ENCODE measurements around the gene CFAP299. TPM values are rescaled to one million over a fixed set of nuclear protein-coding genes. Genes with fewer than 3 reads are reported as not detected.

Gene CFAP299
- total RNA-seq, 1 experiment from 2014 or later, result not detected

GRCh38 chr4:80500613-80501012 lies 165.1 kb downstream of the CFAP299 start:
- CTCF ChIA-PET, result no interaction called here
- no peak overlapping the region for H3K4me3 ChIP-seq
- POLR2A ChIA-PET (ENCODE audit: unreplicated experiment), result no interaction called here
- no peaks in the 10 kb centered on the region for H3K79me2 ChIP-seq (ENCODE audit: low read depth)
- no peaks in the 10 kb centered on the region for H3K4me1 ChIP-seq (replicated peaks; ENCODE audit: insufficient read depth)
- H3K9me3 ChIP-seq (ENCODE audit: insufficient read depth, low read depth), result no peaks in the 10 kb centered on the region
- H3F3A ChIP-seq (ENCODE audit: insufficient read depth, low read depth), result no peaks in the 10 kb centered on the region
- no peak overlapping the region for H3K4me2 ChIP-seq
- TF ChIP-seq CTCF (conservative IDR thresholded peaks at IDR 0.05) (no peak), EZH2 (IDR thresholded peaks at IDR 0.05; ENCODE audit: low read depth) (no peak)
- H3K27ac ChIP-seq, result no peak overlapping the region
- no peak overlapping the region; the same call in 1 of the 2 replicates for H2AFZ ChIP-seq
- H3K27me3 ChIP-seq (ENCODE audit: insufficient read depth, low read depth), result no peaks in the 10 kb centered on the region
- intact Hi-C loops (cut with micrococcal nuclease; ENCODE audit: unreplicated experiment), result no loop called here
- no peak for DNase-seq
- H3K36me3 ChIP-seq (ENCODE audit: low read depth), result no peaks in the 10 kb centered on the region
- no peaks in the 10 kb centered on the region for H3K9me2 ChIP-seq (ENCODE audit: insufficient read depth)
- BruUV-seq (replicated peaks), result no TSS peak
- H4K20me1 ChIP-seq (ENCODE audit: insufficient read depth), result no peaks in the 10 kb centered on the region

- Histone ChIP-seq H3K4me1 (replicated peaks; ENCODE audit: insufficient read depth) (no peaks in the 10 kb centered on the region), H3K27me3 (ENCODE audit: insufficient read depth, low read depth) (no peaks in the 10 kb centered on the region), H3K27ac (no peak overlapping the region), H3K9me2 (ENCODE audit: insufficient read depth) (no peaks in the 10 kb centered on the region), H2AFZ (no peak overlapping the region), H3F3A (ENCODE audit: insufficient read depth, low read depth) (no peaks in the 10 kb centered on the region), H3K79me2 (ENCODE audit: low read depth) (no peaks in the 10 kb centered on the region), H3K4me3 (no peak overlapping the region), H4K20me1 (ENCODE audit: insufficient read depth) (no peaks in the 10 kb centered on the region), H3K4me2 (no peak overlapping the region), H3K36me3 (ENCODE audit: low read depth) (no peaks in the 10 kb centered on the region), H3K9me3 (ENCODE audit: insufficient read depth, low read depth) (no peaks in the 10 kb centered on the region)
- TF ChIP-seq EZH2 (IDR thresholded peaks at IDR 0.05; ENCODE audit: low read depth), result no peak
- TF ChIP-seq CTCF (conservative IDR thresholded peaks at IDR 0.05), result no peak
- CTCF ChIA-PET, result no interaction called here
- BruUV-seq (replicated peaks), result no TSS peak
- intact Hi-C loops (cut with micrococcal nuclease; ENCODE audit: unreplicated experiment), result no loop called here
- no peak for DNase-seq
- POLR2A ChIA-PET (ENCODE audit: unreplicated experiment), result no interaction called here
Observed at GRCh38 chr4:80507077-80507476, 171.5 kb downstream of the CFAP299 start.

- Histone ChIP-seq H3F3A (ENCODE audit: insufficient read depth, low read depth) (no peaks in the 10 kb centered on the region), H3K9me3 (ENCODE audit: insufficient read depth, low read depth) (no peaks in the 10 kb centered on the region), H4K20me1 (ENCODE audit: insufficient read depth) (no peaks in the 10 kb centered on the region), H3K79me2 (ENCODE audit: low read depth) (no peaks in the 10 kb centered on the region), H3K27ac (no peak overlapping the region), H3K36me3 (ENCODE audit: low read depth) (no peaks in the 10 kb centered on the region), H3K4me1 (replicated peaks; ENCODE audit: insufficient read depth) (no peaks in the 10 kb centered on the region), H3K9me2 (ENCODE audit: insufficient read depth) (no peaks in the 10 kb centered on the region), H3K4me2 (no peak overlapping the region), H2AFZ (no peak overlapping the region), H3K27me3 (ENCODE audit: insufficient read depth, low read depth) (no peaks in the 10 kb centered on the region), H3K4me3 (no peak overlapping the region)
- no TSS peak for BruUV-seq (replicated peaks)
- DNase-seq, result no peak
- POLR2A ChIA-PET (ENCODE audit: unreplicated experiment), result no interaction called here
- TF ChIP-seq EZH2 (IDR thresholded peaks at IDR 0.05; ENCODE audit: low read depth) (no peak), CTCF (conservative IDR thresholded peaks at IDR 0.05) (no peak)
- CTCF ChIA-PET, result no interaction called here
- intact Hi-C loops (cut with micrococcal nuclease; ENCODE audit: unreplicated experiment), result no loop called here
Observed at GRCh38 chr4:80507507-80507906, 172.0 kb downstream of the CFAP299 start.
